Effector memory CD4-positive, alpha-beta T cell (primary cell): ENCODE results near the gene CCT4.

Experiments used
- DNase-seq, 3 donors: peaks; one replicate each; pipeline ENCODE4 v3.0.0-alpha.2; 2020
- H3K27ac ChIP-seq: 2 replicates; pipeline ENCODE4 v1.7.0; 2013; ENCODE audit warnings: mild to moderate bottlenecking, low read length, moderate library complexity; ENCODE audit not compliant: insufficient read depth, poor library complexity, severe bottlenecking
- H3K27me3 ChIP-seq: replicated peaks from 2 replicates; pipeline ENCODE4 v1.7.0; 2013; ENCODE audit warnings: mild to moderate bottlenecking, low read length; ENCODE audit not compliant: insufficient read depth, control insufficient read depth, poor library complexity, severe bottlenecking
- H3K36me3 ChIP-seq: 2 replicates; pipeline ENCODE4 v1.7.0; 2013; ENCODE audit warnings: mild to moderate bottlenecking, low read length, moderate library complexity; ENCODE audit not compliant: control insufficient read depth, insufficient read depth
- H3K4me1 ChIP-seq: 2 replicates; pipeline ENCODE4 v1.7.0; 2013; ENCODE audit warnings: low read length, mild to moderate bottlenecking; ENCODE audit not compliant: control insufficient read depth, insufficient read depth, poor library complexity, severe bottlenecking
- H3K4me3 ChIP-seq: 2 replicates; pipeline ENCODE4 v1.7.0; 2013; ENCODE audit warnings: low read length, low read depth, mild to moderate bottlenecking; ENCODE audit not compliant: insufficient read depth, poor library complexity, severe bottlenecking
- H3K9me3 ChIP-seq: 2 replicates; pipeline ENCODE4 v1.7.0; 2013; ENCODE audit warnings: mild to moderate bottlenecking, low read length, moderate library complexity; ENCODE audit not compliant: control insufficient read depth

The CCT4 gene

DNA sequence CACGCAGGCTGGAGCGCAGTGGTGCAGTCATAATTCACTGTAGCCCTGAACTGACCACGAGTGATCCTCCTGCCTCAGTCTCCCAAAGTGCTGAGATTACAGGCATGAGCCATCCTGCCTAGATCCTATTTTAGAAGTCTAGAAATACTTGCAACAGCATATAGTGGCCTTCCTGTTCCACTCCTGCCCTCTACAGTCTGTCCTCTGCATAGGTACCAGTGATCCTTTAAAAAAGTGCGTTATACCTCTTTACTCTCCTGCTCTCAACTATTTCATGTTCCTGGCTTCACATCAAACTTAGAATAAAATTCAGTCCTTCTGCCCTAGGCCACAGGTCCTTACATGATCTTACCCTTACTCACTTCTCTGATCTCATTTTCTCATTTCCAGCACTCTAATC is 23.1 kb upstream of the CCT4 start:
- peaks cover 3% of the 10 kb centered on the region for H3K36me3 ChIP-seq
- DNase-seq, result no peak

DNA sequence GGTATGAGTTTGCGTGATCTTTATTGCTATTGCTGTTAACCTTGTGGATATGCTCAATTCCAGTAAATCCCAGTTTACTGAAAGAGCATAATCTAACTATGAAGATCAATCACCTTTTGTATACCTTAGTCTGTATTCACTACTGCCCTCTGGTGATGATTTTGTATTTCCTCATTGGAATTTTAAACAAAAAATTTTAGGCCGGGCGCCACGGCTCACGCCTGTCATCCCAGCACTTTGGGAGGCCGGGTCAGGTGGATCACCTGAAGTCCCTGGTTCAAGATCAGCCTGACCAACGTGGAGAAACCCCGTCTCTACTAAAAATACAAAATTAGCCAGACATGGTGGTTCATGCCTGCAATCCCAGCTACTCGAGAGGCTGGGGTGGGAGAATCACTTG is 22.1 kb upstream of the CCT4 start:
- H3K27ac ChIP-seq, result no peak overlapping the region
- H3K36me3 ChIP-seq, result peaks cover 3% of the 10 kb centered on the region
- H3K4me1 ChIP-seq, result no peaks in the 10 kb centered on the region
- DNase-seq, result no peak
- H3K9me3 ChIP-seq, result no peaks in the 10 kb centered on the region
- H3K4me3 ChIP-seq, result no peak overlapping the region
- H3K27me3 ChIP-seq, result no peaks in the 10 kb centered on the region

More for the DNA sequence above, 23.1 kb upstream of the CCT4 start:
- H3K9me3 ChIP-seq, result no peaks in the 10 kb centered on the region
- no peaks in the 10 kb centered on the region for H3K4me1 ChIP-seq
- H3K27me3 ChIP-seq, result no peaks in the 10 kb centered on the region
- no peak overlapping the region for H3K27ac ChIP-seq
- no peak overlapping the region for H3K4me3 ChIP-seq

DNA sequence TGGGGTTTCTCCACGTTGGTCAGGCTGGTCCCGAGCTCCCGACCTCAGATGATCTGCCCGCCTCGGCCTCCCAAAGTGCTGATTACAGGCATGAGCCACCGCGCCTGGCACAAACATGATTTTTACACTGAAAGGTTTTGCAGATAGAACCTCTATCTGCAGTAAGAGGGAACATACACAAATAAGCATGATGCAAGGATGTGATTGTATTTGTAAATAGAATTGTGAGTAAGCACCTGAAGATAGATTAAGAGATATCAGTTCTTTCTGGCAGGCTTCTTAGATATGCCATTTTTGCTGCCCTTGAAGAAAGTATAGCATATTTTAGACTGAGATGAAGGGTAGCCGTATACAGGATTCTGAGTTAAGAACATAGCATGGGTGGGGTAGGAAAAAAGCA is 20.7 kb upstream of the CCT4 start:
- H3K4me1 ChIP-seq, result no peaks in the 10 kb centered on the region
- no peak for DNase-seq
- no peak overlapping the region for H3K4me3 ChIP-seq
- no peaks in the 10 kb centered on the region for H3K27me3 ChIP-seq
- no peaks in the 10 kb centered on the region for H3K9me3 ChIP-seq
- H3K36me3 ChIP-seq, result peaks cover 3% of the 10 kb centered on the region
- no peak overlapping the region for H3K27ac ChIP-seq

DNA sequence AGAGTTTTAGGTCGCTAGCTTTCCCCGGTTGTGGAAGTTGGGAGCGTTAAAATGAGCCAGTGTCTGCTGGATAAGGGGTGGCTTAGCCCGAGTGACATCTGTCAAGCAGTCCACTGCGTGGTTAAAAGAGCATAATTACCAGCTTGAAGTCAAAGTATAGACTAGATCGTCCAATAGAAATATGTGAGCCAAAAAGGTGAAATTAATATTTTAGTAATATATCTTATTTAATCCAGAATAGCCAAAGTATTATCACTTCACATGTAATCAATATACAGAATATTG is 17.7 kb upstream of the CCT4 start:
- Histone ChIP-seq H3K27me3 (no peaks in the 10 kb centered on the region), H3K9me3 (no peaks in the 10 kb centered on the region), H3K4me3 (peak overlapping the region; percentile 65), H3K36me3 (peaks cover 3% of the 10 kb centered on the region), H3K27ac (peak overlapping the region; percentile 65), H3K4me1 (no peaks in the 10 kb centered on the region)
- no peak for DNase-seq

DNA sequence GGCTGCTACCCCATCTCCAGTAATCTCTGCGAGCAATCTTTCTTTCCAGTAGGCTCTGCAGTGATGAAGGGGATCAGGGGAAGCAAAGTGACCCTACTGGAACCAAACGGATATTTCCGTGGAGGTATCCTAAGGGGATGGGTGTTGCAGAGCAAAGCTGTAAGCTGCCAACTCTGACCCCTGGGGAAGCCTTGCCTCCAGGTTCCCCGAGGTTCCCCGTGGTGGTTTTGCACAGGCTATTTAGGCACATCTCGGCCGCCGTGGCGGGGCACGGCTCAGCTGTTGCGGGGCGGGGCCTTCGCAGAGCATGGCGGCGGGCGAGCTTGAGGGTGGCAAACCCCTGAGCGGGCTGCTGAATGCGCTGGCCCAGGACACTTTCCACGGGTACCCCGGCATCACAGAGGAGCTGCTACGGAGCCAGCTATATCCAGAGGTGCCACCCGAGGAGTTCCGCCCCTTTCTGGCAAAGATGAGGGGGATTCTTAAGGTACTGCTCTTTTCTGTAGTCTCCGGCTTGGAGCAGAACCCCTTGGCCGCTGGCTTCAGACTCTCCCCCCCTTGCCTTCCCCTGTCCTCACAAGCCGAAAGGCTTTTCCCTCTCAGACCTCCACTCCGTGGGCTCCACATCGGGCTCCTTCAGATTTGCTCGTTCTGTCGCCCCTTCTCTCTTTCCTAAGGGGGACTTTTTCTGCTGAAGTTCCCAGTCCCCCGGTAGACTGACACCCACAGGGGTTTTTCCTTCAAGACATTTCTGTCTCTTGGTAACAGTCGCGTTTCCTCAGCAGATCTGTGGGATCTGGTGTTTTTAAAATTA is 17.1 kb upstream of the CCT4 start, which contains the start of gene COMMD1:
COMMD1 (plus strand) TSS at position 303 of the 814 bp plus-strand sequence; CDS start at position 308, 5 bp downstream.
- H3K27me3 ChIP-seq, result no peaks in the 10 kb centered on the region
- peak within 1 kb of the TSS; percentile 65 for H3K4me3 ChIP-seq
- DNase-seq, result peak; percentile 60 to 62 (median 61)
- peaks cover 3% of the 10 kb centered on the region for H3K36me3 ChIP-seq
- peak within 1 kb of the TSS; percentile 65 for H3K27ac ChIP-seq
- H3K9me3 ChIP-seq, result no peaks in the 10 kb centered on the region
- no peaks in the 10 kb centered on the region for H3K4me1 ChIP-seq

DNA sequence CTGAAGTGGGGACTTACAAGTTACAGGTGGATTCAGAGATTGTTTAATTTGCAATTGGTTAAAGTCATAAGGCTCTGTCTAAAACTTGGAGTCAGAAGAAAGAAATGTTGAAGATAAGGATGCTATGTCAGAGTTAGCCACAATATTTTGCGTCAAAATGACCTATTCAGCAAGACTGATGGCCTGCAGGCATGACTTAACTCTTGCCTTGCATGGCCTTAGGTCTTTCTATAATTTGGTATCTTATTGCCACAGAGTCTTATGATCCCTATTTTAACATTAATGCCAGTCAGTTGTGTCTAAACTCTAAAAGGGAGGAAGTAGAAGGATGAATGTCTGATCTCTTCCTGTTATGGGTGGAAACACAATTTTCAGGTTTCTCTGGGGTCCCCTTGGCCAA is 11.8 kb upstream of the CCT4 start:
- Histone ChIP-seq H3K4me3 (no peak overlapping the region), H3K4me1 (no peaks in the 10 kb centered on the region), H3K9me3 (no peaks in the 10 kb centered on the region), H3K27me3 (no peaks in the 10 kb centered on the region), H3K27ac (no peak overlapping the region), H3K36me3 (no peaks in the 10 kb centered on the region)
- no peak for DNase-seq

DNA sequence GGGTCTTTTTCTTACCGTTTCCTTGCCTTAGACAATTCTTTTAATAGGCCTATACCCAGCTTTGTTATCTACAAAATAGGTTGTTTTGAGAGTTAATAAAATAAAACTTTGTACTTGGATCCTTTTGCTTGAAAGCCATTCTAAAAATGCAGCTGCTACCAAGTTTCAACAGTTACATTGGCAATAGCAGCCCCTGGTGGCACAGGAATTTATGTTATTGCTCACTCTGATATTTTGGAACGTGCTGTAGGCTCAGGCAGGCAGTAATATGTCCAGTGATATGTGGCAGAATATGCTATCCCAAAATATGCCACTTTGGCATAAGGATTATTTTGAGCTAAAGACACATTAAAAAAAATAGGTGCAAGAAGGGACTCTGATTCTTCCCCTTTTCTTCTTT is 10.4 kb upstream of the CCT4 start:
- Histone ChIP-seq H3K27me3 (no peaks in the 10 kb centered on the region), H3K27ac (no peak overlapping the region), H3K9me3 (no peaks in the 10 kb centered on the region), H3K36me3 (no peaks in the 10 kb centered on the region), H3K4me3 (no peak overlapping the region), H3K4me1 (no peaks in the 10 kb centered on the region)
- DNase-seq, result no peak

DNA sequence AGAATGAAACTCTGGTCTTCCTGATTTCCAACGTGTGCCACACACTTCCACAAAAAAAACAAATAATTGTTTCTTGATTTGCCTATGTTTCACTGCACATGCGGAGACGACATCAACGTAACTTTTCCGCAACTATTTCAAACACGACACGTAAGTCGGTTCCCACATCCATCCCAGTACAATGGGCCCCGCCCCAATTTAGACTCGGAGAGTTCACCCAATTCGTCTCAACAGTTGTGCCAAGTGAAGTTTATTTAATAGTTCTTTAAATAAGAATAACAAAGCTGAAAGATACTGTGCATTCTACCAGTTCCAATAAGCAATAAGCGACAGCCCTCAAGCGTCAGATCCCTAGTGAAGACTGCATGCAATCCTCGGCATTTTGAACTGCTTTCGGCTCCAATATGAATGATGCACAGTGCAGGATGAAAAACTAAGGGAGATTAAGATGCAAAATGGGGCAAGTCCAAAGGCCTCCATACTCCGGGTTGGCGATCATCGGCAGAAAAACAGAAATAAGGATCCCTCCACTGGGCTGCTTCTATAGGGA is 664 bp downstream of the CCT4 start:
- Histone ChIP-seq H3K4me3 (peak overlapping the region; percentile 91), H3K4me1 (peaks cover 10% of the 10 kb centered on the region), H3K27me3 (no peaks in the 10 kb centered on the region), H3K36me3 (peaks cover 21% of the 10 kb centered on the region), H3K27ac (peak overlapping the region; percentile 97), H3K9me3 (no peaks in the 10 kb centered on the region)
- no peak for DNase-seq

DNA sequence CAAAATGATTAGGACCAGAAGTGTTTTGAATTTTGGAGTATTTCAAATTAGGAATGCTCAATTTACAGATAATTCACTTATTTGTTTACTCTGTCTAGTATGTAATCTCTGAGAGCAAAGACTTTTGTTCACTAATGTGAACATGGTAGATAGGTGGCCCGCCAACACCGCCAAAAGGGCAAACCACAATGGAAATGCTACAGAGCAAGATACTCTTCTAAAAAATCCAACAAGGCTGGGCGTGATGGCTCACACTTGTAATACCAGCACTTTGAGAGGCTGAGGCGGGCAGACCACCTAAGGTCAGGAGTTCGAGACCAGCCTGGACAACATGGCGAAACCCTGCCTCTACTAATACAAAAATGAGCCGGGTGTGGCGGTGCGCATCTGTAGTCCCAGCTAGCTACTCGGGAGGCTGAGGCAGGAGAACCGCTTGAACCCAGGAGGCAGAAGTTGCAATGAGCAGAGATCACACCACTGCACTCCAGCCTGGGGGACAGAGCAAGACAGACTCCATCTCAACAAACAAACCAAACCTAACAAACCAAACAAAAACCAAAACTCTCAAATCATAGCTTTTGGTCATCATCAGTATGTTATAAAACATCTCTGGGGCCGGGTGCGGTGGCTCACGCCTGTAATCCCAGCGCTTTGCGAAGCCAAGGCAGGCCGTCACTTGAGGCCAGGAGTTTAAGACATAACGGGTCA is 2.4 kb downstream of the CCT4 start:
- peaks cover 10% of the 10 kb centered on the region for H3K4me1 ChIP-seq
- H3K27ac ChIP-seq, result peak overlapping the region; percentile 97
- H3K4me3 ChIP-seq, result no peak overlapping the region
- no peaks in the 10 kb centered on the region for H3K9me3 ChIP-seq
- DNase-seq, result no peak
- H3K36me3 ChIP-seq, result peaks cover 38% of the 10 kb centered on the region
- H3K27me3 ChIP-seq, result no peaks in the 10 kb centered on the region

DNA sequence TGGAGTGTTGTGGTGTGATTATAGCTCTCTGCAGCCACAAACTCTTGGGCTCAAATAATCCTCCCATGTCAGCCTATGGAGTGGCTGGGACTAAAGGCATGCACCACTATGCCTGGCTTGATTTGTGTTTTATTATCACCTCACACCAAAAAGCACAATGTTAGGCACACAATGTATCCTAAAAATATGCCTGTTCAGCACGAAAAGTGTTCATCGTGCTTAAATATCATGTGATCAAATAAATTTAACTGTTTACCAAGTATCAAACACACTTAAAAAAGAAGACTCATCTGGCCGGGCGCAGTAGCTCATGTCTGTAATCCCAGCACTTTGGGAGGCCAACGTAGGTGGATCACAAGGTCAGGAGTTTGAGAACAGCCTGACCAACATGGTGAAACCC is 5.6 kb downstream of the CCT4 start:
- Histone ChIP-seq H3K4me1 (peaks cover 10% of the 10 kb centered on the region), H3K27ac (no peak overlapping the region), H3K36me3 (peaks cover 70% of the 10 kb centered on the region), H3K9me3 (no peaks in the 10 kb centered on the region), H3K27me3 (no peaks in the 10 kb centered on the region), H3K4me3 (no peak overlapping the region)
- no peak for DNase-seq
